A673 (cell line): ENCODE data around the gene PIPOX.

Experiments used
- EZH2 ChIP-seq: fragments of 200-600 bp; sonication (generic); IDR thresholded peaks from 2 replicates; pipeline ENCODE4 v1.6.1; 2017; ENCODE audit warnings: borderline replicate concordance, low read depth, mild to moderate bottlenecking, mixed read lengths, antibody characterized with exemption, low read length; ENCODE audit not compliant: poor library complexity, severe bottlenecking
- TF ChIP-seq, protein P1 (sequence below): fragments of 300-800, 200-600 bp; sonication (generic); conservative IDR thresholded peaks from 2 replicates; pipeline ENCODE4 v1.5.1; 2017; ENCODE audit warnings: low read depth, mild to moderate bottlenecking, antibody characterized with exemption, low read length, moderate library complexity, mixed read lengths

- TF ChIP-seq, protein P1, sequence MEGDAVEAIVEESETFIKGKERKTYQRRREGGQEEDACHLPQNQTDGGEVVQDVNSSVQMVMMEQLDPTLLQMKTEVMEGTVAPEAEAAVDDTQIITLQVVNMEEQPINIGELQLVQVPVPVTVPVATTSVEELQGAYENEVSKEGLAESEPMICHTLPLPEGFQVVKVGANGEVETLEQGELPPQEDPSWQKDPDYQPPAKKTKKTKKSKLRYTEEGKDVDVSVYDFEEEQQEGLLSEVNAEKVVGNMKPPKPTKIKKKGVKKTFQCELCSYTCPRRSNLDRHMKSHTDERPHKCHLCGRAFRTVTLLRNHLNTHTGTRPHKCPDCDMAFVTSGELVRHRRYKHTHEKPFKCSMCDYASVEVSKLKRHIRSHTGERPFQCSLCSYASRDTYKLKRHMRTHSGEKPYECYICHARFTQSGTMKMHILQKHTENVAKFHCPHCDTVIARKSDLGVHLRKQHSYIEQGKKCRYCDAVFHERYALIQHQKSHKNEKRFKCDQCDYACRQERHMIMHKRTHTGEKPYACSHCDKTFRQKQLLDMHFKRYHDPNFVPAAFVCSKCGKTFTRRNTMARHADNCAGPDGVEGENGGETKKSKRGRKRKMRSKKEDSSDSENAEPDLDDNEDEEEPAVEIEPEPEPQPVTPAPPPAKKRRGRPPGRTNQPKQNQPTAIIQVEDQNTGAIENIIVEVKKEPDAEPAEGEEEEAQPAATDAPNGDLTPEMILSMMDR = no peak
- TF ChIP-seq EZH2 = no peak
These were observed 52.5 kb downstream of the PIPOX start for GRCh38 chr17:29095439-29095838.
